ENCODE data around the gene NR2F1.
"Not testable (repeated sequence)": the region's sequence is repeated elsewhere in the genome, so short reads cannot be mapped to it uniquely, and the experiment has no call there.

Gene NR2F1

GRCh38 chr5:93582677-93583438 lies at the start of gene NR2F1:
Gene NR2F1, plus strand, starts transcription at chr5:93583222. Its CDS starts 1,802 bp downstream, at chr5:93585024.
- DNase-seq: peak; percentile 69

- no peak for DNase-seq
Observed at GRCh38 chr5:93545872-93546271, 37.1 kb upstream of the NR2F1 start.

GRCh38 chr5:93549594-93549993 lies 33.4 kb upstream of the NR2F1 start:
- not testable (repeated sequence) for DNase-seq

GRCh38 chr5:93557021-93557604 lies 25.9 kb upstream of the NR2F1 start:
- DNase-seq: no peak

GRCh38 chr5:93566091-93566490 lies 16.9 kb upstream of the NR2F1 start:
- DNase-seq: no peak

- DNase-seq: no peak
Observed at GRCh38 chr5:93567424-93567823, 15.6 kb upstream of the NR2F1 start.

- DNase-seq: no peak
Observed at GRCh38 chr5:93569300-93570160, 13.5 kb upstream of the NR2F1 start.

- no peak for DNase-seq
Observed at GRCh38 chr5:93570294-93571113, 12.5 kb upstream of the NR2F1 start.

GRCh38 chr5:93571114-93571949 lies 11.7 kb upstream of the NR2F1 start:
- no peak for DNase-seq

GRCh38 chr5:93572101-93572607 lies 10.9 kb upstream of the NR2F1 start:
- DNase-seq: no peak

GRCh38 chr5:93572608-93573353 lies 10.2 kb upstream of the NR2F1 start:
- peak; percentile 43 for DNase-seq

- DNase-seq: no peak
Observed at GRCh38 chr5:93573354-93574351, 9.4 kb upstream of the NR2F1 start.

GRCh38 chr5:93574491-93575305 lies 8.3 kb upstream of the NR2F1 start:
- no peak for DNase-seq

- no peak for DNase-seq
Observed at GRCh38 chr5:93575461-93576414, 7.3 kb upstream of the NR2F1 start.

- no peak for DNase-seq
Observed at GRCh38 chr5:93576994-93577853, 5.8 kb upstream of the NR2F1 start.

Measured in fibroblast of skin of right quadriceps (primary cell).